ENCODE results near the gene MGP.

- TF ChIP-seq CTCF (IDR thresholded peaks at IDR 0.05) (no peak), ZFX (IDR thresholded peaks at IDR 0.05; ENCODE audit: borderline replicate concordance) (no peak)
These were observed 49.4 kb upstream of the MGP start for GRCh38 chr12:14935031-14935430.

Data from 22Rv1 (cell line).